ENCODE data around the gene SNX5.

- TF ChIP-seq CTCF (conservative IDR thresholded peaks at IDR 0.05; ENCODE audit: low read length) (no peak), EZH2phosphoT487 (IDR thresholded peaks at IDR 0.05; ENCODE audit: borderline replicate concordance, low read depth, low read length) (no peak)
Measured at GRCh38 chr20:17939622-17940223, 28.9 kb downstream of the SNX5 start.

All from OCI-LY7 (cell line).